ENCODE results near the gene APBA2. TPM values are rescaled to one million over a fixed set of nuclear protein-coding genes. Genes with fewer than 3 reads are reported as not detected.

The APBA2 gene
- total RNA-seq, 6 donors from 2014 or later: 3.2 to 7.9 (median 6.0) TPM

DNA sequence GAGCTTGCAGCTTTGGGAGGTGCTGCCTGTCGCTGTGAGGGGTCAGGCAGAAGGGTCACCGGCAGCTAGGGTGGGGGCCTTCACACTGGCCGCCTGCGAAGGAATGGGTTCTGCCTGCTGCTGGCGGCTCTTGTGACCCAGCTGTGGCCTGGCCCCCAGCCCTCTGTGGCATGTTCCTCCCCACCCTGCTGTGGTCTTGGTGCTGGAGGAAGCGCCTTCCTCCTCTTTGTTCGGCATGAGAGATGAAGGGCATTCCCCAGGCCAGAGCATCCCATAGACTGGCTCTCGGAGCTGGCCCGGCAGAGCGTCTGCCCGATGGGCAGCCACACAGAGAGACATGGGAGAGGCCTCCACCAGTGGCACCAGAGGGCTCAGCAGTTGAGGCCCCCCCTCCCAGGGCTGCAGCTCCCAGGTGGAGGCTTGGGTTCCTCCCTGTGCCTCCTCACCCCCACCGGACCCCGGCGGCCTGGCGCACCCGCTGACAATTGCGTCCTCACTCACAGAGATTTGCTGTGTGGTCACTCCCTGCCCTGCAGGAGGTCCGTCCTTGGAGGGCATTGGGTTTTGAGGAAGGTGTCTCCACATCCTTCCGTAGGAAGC is 221.6 kb downstream of the APBA2 start:
- H3K27ac ChIP-seq: no peak overlapping the region
- no peak overlapping the region for H3K4me3 ChIP-seq
- peaks cover 5 to 11% (median 8%) of the 10 kb centered on the region in 4 donors for H3K4me1 ChIP-seq
- H3K9me3 ChIP-seq: no peaks in the 10 kb centered on the region
- H3K36me3 ChIP-seq: no peaks in the 10 kb centered on the region
- no peak for TF ChIP-seq POLR2AphosphoS5 (IDR thresholded peaks at IDR 0.05)
- whole genome bisulfite sequencing, 2 donors: 99% methylated on average over 14 of the region's 19 CpGs; no CpG with 5 or more reads in 1 of the 2 donors
- no peaks in the 10 kb centered on the region for H3K27me3 ChIP-seq
- ATAC-seq (ENCODE audit: low FRiP score in 2 of 2) (no peak), DNase-seq (peak in 1 of 2 donors; percentile 81)

DNA sequence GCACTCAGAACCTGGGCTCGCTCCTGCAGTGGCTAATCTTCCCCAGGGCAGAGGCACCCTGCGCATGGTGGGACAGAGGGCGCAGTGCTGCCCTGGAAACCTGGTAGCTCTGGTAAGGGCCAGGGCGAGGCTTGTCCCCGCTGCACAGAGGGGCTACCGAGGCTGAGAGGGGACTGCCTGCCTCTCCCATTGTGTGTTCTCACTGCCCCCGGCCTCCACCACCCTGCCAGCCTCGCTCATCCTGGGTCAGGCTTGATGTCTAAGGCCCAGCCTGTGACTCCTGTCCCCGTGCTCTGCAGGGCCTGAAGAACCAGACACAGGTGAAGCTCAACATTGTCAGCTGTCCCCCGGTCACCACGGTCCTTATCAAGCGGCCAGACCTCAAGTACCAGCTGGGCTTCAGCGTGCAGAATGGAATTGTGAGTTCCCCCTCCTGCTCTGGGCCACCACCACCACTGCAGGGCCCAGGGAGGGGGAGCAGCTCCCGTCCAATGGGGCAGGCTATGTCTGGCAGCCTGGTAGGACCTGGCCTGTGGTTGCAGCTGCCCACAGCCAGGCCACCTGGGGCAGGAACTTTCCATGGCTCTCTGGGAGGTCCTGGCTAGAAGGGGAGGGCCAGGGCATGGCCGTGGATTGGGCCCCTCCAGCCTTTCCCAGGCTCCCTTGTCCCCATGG is 222.3 kb downstream of the APBA2 start:
- no peak for ATAC-seq (ENCODE audit: low FRiP score in 2 of 2)
- H3K36me3 ChIP-seq: no peaks in the 10 kb centered on the region
- no peak overlapping the region for H3K4me3 ChIP-seq
- DNase-seq: no peak
- 75 to 100% methylated on average over 1 to 15 of the region's 15 CpGs for WGBS, 2 donors
- no peak overlapping the region for H3K27ac ChIP-seq
- H3K9me3 ChIP-seq: no peaks in the 10 kb centered on the region
- TF ChIP-seq CTCF (IDR thresholded peaks at IDR 0.05): no peak
- TF ChIP-seq POLR2AphosphoS5 (IDR thresholded peaks at IDR 0.05): no peak
- no peak for TF ChIP-seq EP300 (IDR thresholded peaks at IDR 0.05)
- no peak for TF ChIP-seq POLR2A (IDR thresholded peaks at IDR 0.05)
- no peaks in the 10 kb centered on the region for H3K27me3 ChIP-seq
- peaks cover 5 to 10% (median 8%) of the 10 kb centered on the region in 4 donors for H3K4me1 ChIP-seq

- H3K4me3 ChIP-seq: no peak overlapping the region
- H3K36me3 ChIP-seq: no peaks in the 10 kb centered on the region
These were observed 224.0 kb downstream of the APBA2 start for GRCh38 chr15:29109762-29110161.

GRCh38 chr15:29110176-29110575 is 224.4 kb downstream of the APBA2 start:
- no peaks in the 10 kb centered on the region for H3K36me3 ChIP-seq
- peaks cover 1 to 5% (median 4%) of the 10 kb centered on the region in 4 donors for H3K4me1 ChIP-seq
- no peak overlapping the region for H3K27ac ChIP-seq
- 81 to 100% methylated on average over 1 to 3 of the region's 5 CpGs for WGBS, 2 donors
- no peaks in the 10 kb centered on the region for H3K27me3 ChIP-seq
- no peak for DNase-seq
- no peaks in the 10 kb centered on the region for H3K9me3 ChIP-seq
- ATAC-seq (ENCODE audit: low FRiP score in 2 of 2): no peak
- H3K4me3 ChIP-seq: no peak overlapping the region
- TF ChIP-seq POLR2AphosphoS5 (IDR thresholded peaks at IDR 0.05): no peak
- no peak for TF ChIP-seq EP300 (IDR thresholded peaks at IDR 0.05)
- TF ChIP-seq CTCF (IDR thresholded peaks at IDR 0.05): no peak
- no peak for TF ChIP-seq POLR2A (IDR thresholded peaks at IDR 0.05)

More at GRCh38 chr15:29109762-29110161, 224.0 kb downstream of the APBA2 start:
- H3K4me1 ChIP-seq: peaks cover 0 to under 1% (median under 1%) of the 10 kb centered on the region in 4 donors
- 83 to 100% methylated on average over 1 to 9 of the region's 10 CpGs for WGBS, 2 donors
- no peak overlapping the region for H3K27ac ChIP-seq
- DNase-seq (peak in 1 of 2 donors; percentile 69), ATAC-seq (ENCODE audit: low FRiP score in 2 of 2) (no peak)
- H3K27me3 ChIP-seq: no peaks in the 10 kb centered on the region
- H3K9me3 ChIP-seq: no peaks in the 10 kb centered on the region
- TF ChIP-seq POLR2A (IDR thresholded peaks at IDR 0.05) (no peak), EP300 (IDR thresholded peaks at IDR 0.05) (no peak), POLR2AphosphoS5 (IDR thresholded peaks at IDR 0.05) (no peak), CTCF (IDR thresholded peaks at IDR 0.05) (no peak)

DNA sequence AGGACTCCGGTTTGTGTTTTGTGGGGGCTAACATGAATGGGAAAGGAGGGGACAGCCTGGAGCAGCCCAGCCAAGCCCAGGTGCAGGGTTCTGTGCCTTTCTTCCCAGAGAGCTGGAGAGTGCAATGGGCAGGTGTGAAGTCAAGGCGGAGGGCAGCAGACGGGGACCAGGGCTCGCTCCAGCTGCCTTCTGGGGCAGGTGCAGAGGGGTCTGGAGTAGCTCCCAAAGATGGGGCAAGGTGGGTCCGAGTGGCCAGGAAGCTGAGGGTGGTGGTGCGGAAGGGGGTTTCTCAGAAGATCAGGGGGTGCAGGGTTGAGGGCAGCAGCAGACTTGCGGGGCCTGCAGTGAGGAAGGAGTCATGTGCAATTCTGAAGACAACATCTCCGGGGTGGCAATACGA is 225.0 kb downstream of the APBA2 start:
- Histone ChIP-seq H3K4me1 (peaks cover 5 to 10% (median 8%) of the 10 kb centered on the region in 4 donors), H3K36me3 (no peaks in the 10 kb centered on the region), H3K27ac (no peak overlapping the region), H3K27me3 (peaks cover 0 to 4% (median 0%) of the 10 kb centered on the region in 4 donors), H3K9me3 (no peaks in the 10 kb centered on the region), H3K4me3 (no peak overlapping the region)
- DNase-seq (no peak), ATAC-seq (ENCODE audit: low FRiP score in 2 of 2) (no peak)
- 87 to 90% methylated on average over 9 of the region's 9 CpGs for WGBS, 2 donors
- TF ChIP-seq EP300 (IDR thresholded peaks at IDR 0.05): no peak
- no peak for TF ChIP-seq CTCF (IDR thresholded peaks at IDR 0.05)
- TF ChIP-seq POLR2A (IDR thresholded peaks at IDR 0.05): no peak
- TF ChIP-seq POLR2AphosphoS5 (IDR thresholded peaks at IDR 0.05): no peak

Data from upper lobe of left lung (tissue), 6 donors.